GM12878 (cell line): Measurements from ENCODE around the gene IGFALS. TPM values are rescaled to one million over a fixed set of nuclear protein-coding genes. Genes with fewer than 3 reads are reported as not detected.

Source experiments
- ATAC-seq: fragments of 200-7000 bp; cut with Tn5 transposase; 3 replicates; pipeline ENCODE4 v1.9.1; 2020; ENCODE audit warnings: mild to moderate bottlenecking, moderate library complexity
- BruUV-seq: library from RNA; stranded (reverse); fragments of 400-500 nt; replicated peaks from 2 replicates; lab custom pipeline; 2021; lab: Mats Ljungman, UMichigan
- CTCF ChIA-PET: fragments of 300-600 bp; sonication (Branson Sonifier 250); formaldehyde crosslinking; extraction: SDS; loops from one replicate; lab custom pipeline; 2021; ENCODE audit warnings: inconsistent platforms; lab: Yijun Ruan, JAX
- POLR2A ChIA-PET: fragments of 350-600 bp; formaldehyde crosslinking; extraction: SDS; loops from one replicate; lab custom pipeline; 2021; ENCODE audit warnings: inconsistent platforms; lab: Charles Lee
- RAD21 ChIA-PET: fragments of 300-600 bp; sonication (Branson Sonifier 250); formaldehyde crosslinking; loops from one replicate; lab custom pipeline; 2023; ENCODE audit warnings: antibody characterized with exemption; ENCODE audit not compliant: unreplicated experiment; lab: Charles Lee
- SMC1A ChIA-PET: fragments of 300-600 bp; sonication (Branson Sonifier 250); formaldehyde crosslinking; loops from one replicate; lab custom pipeline; 2023; ENCODE audit not compliant: unreplicated experiment, uncharacterized antibody; lab: Charles Lee
- DNase-seq: peaks from one replicate; pipeline ENCODE4 v3.0.0-alpha.2; 2011; ENCODE audit warnings: low read depth, low spot score
- FAIRE-seq: peaks from 3 replicates; lab custom pipeline; 2011; peaks lifted over from hg19 to GRCh38; lab: Jason Lieb, UNC
- H2AFZ ChIP-seq: 2 replicates; pipeline ENCODE4 v1.6.0; 2011; ENCODE audit warnings: low read depth, low read length, control low read depth; ENCODE audit not compliant: control insufficient read depth
- H3K27ac ChIP-seq: 2 replicates; pipeline ENCODE4 v1.5.1; 2011; ENCODE audit warnings: control low read depth; ENCODE audit not compliant: control insufficient read depth, insufficient read depth
- H3K27me3 ChIP-seq, 2 experiments: replicated peaks in 1 of 2; 2 replicates each; pipeline versions ENCODE4 v1.6.0 to v1.6.1; 2011; ENCODE audit warnings: low read length in 1 of 2; ENCODE audit not compliant: control insufficient read depth in 2 of 2, insufficient read depth in 2 of 2
- H3K36me3 ChIP-seq, 2 experiments: 2 replicates each; pipeline ENCODE4 v1.5.1; 2011; ENCODE audit warnings: low read length in 1 of 2; ENCODE audit not compliant: control insufficient read depth in 2 of 2, insufficient read depth in 2 of 2
- H3K4me1 ChIP-seq: 2 replicates; pipeline ENCODE4 v1.6.1; 2011; ENCODE audit warnings: mild to moderate bottlenecking, low read length, moderate library complexity, mixed read lengths; ENCODE audit not compliant: control insufficient read depth, insufficient read depth
- H3K4me2 ChIP-seq: 2 replicates; pipeline ENCODE4 v1.6.0; 2011; ENCODE audit warnings: control low read depth; ENCODE audit not compliant: control insufficient read depth, insufficient read depth
- H3K4me3 ChIP-seq: fragments of 200-600 bp; sonication (generic); 2 replicates; pipeline ENCODE4 v1.5.1; 2016
- H3K79me2 ChIP-seq: 2 replicates; pipeline ENCODE4 v1.6.0; 2011; ENCODE audit warnings: low read length; ENCODE audit not compliant: control insufficient read depth, insufficient read depth
- H3K9ac ChIP-seq: 2 replicates; pipeline ENCODE4 v1.8.0; 2011; ENCODE audit warnings: low read length, control low read depth, mixed read lengths; ENCODE audit not compliant: control insufficient read depth, insufficient read depth
- H3K9me3 ChIP-seq: replicated peaks from 3 replicates; pipeline ENCODE4 v1.5.1; 2011; ENCODE audit warnings: mild to moderate bottlenecking, low read length; ENCODE audit not compliant: control insufficient read depth, insufficient read depth
- H4K20me1 ChIP-seq: 2 replicates; pipeline ENCODE4 v1.6.0; 2011; ENCODE audit not compliant: control insufficient read depth, insufficient read depth
- BMI1 ChIP-seq: fragments of 450-650 bp; IDR thresholded peaks from 2 replicates; pipeline ENCODE4 v1.6.1; 2016; ENCODE audit warnings: mild to moderate bottlenecking, moderate library complexity, borderline replicate concordance
- HDAC2 ChIP-seq: fragments of 200-600 bp; sonication (generic); IDR thresholded peaks from 2 replicates; pipeline ENCODE4 v1.6.1; 2017
- POLR2AphosphoS5 ChIP-seq: IDR thresholded peaks from 2 replicates; pipeline ENCODE4 v1.6.1; 2011; ENCODE audit warnings: mild to moderate bottlenecking, low read length, inconsistent platforms
- WGBS: methylation state at CpG from one replicate; pipeline ENCODE4 v1.1.6; 2016; ENCODE audit warnings: low lambda C conversion rate; ENCODE audit not compliant: insufficient replicate concordance, insufficient coverage; ENCODE audit errors: missing lambda C conversion rate; 5-methylcytosine and 5-hydroxymethylcytosine counted together
- in situ Hi-C: fragments of 300-500 bp; cut with MboI; formaldehyde crosslinking; loops from 9 replicates; pipeline ENCODE4 v1.14.3; 2018; ENCODE audit warnings: mixed read lengths
- intact Hi-C: fragments of 100-400 bp; cut with micrococcal nuclease; formaldehyde crosslinking; loops from one replicate; pipeline ENCODE4 v1.14.2; 2022; ENCODE audit not compliant: unreplicated experiment
- polyA plus RNA-seq, 11 experiments: library from polyadenylated mRNA; depleted of rRNA in 4 of 11; unstranded in 6 of 11; stranded (reverse) in 5 of 11; fragments of >200 nt; fragmentation: Nextera tagmentation in 4 of 11; fragmentation: Illumina TruSeq in 1 of 11; extraction: Ambion mirVana in 4 of 11; extraction: Trizol in 1 of 11; gene quantifications; 1 replicate in 1 of 11; 2 replicates in 10 of 11; pipeline versions ENCODE4 v1.2.1 to v1.2.3, GENCODE V29; 2011 to 2016; ENCODE audit warnings: inconsistent platforms in 2 of 11, missing spikeins in 2 of 11, low read depth in 1 of 11
- total RNA-seq, 4 experiments: library from RNA; depleted of rRNA in 3 of 4; stranded (reverse); fragments of >200 nt in 3 of 4; fragmentation: Illumina TruSeq in 1 of 4; extraction: Trizol in 1 of 4; gene quantifications; 2 replicates each; pipeline versions ENCODE4 v1.2.1 to v1.2.3, GENCODE V29; 2013 to 2021

IGFALS gene
- total and polyA plus RNA-seq, 10 of the 15 experiments (the other 5 are each of a cell fraction or from before 2014, with no cell fraction given), result 0.04 to 0.11 TPM; not detected in 8

- Histone ChIP-seq H2AFZ (no peak overlapping the region), H3K36me3 (peaks cover 0 to 27% of the 10 kb centered on the region in 2 experiments; a peak in 3 of 4 replicates), H3K27ac (no peak overlapping the region), H3K79me2 (peaks cover 19% of the 10 kb centered on the region), H4K20me1 (no peaks in the 10 kb centered on the region), H3K4me3 (no peak overlapping the region), H3K4me2 (no peak overlapping the region), H3K27me3 (no peaks in the 10 kb centered on the region), H3K9ac (no peak overlapping the region), H3K9me3 (no peaks in the 10 kb centered on the region)
- RAD21 ChIA-PET, result no interaction called here
- CTCF ChIA-PET, result no interaction called here
- intact Hi-C loops, result no loop called here
- in situ Hi-C loops, result no loop called here
- BruUV-seq, result no TSS peak
- no peak for ATAC-seq
- 96% methylated on average over 41 of the region's 42 CpGs for WGBS
- POLR2A ChIA-PET, result no interaction called here
- DNase-seq, result no peak
- SMC1A ChIA-PET, result no interaction called here
- peak; percentile 13; the same call in 1 of the 2 replicates for TF ChIP-seq POLR2AphosphoS5
- TF ChIP-seq BMI1, result no peak
- TF ChIP-seq, all 136 proteins: peak for 1
- H3K4me1 ChIP-seq, result peaks cover 4% of the 10 kb centered on the region
- no peak for FAIRE-seq
Observed at GRCh38 chr16:1767116-1767994, 26.1 kb downstream of the IGFALS start.

GRCh38 chr16:1766701-1767100 lies 26.8 kb downstream of the IGFALS start:
- ChIA-PET POLR2A (interaction anchor here (0.5 kb wide), 1 partner anchor 169 kb away, joined by 3 read pairs; no protein-coding TSS in a partner anchor), SMC1A (no interaction called here), CTCF (no interaction called here), RAD21 (no interaction called here)
- 88% methylated on average over 18 of the region's 18 CpGs for WGBS
- Histone ChIP-seq H3K4me3 (no peak overlapping the region), H3K36me3 (peaks cover 0 to 27% of the 10 kb centered on the region in 2 experiments; a peak in 3 of 4 replicates), H3K9me3 (no peaks in the 10 kb centered on the region), H3K27ac (no peak overlapping the region), H3K27me3 (no peaks in the 10 kb centered on the region), H4K20me1 (no peaks in the 10 kb centered on the region), H3K4me2 (no peak overlapping the region), H2AFZ (no peak overlapping the region), H3K79me2 (peaks cover 12% of the 10 kb centered on the region), H3K4me1 (peaks cover 4% of the 10 kb centered on the region), H3K9ac (no peak overlapping the region)
- in situ Hi-C loops, result no loop called here
- TF ChIP-seq HDAC2, result no peak
- no peak for FAIRE-seq
- intact Hi-C loops, result no loop called here
- ATAC-seq, result no peak
- no peak for DNase-seq
- no TSS peak for BruUV-seq
